OCI-LY7 (cell line): ENCODE data around the gene DYDC1. TPM values are rescaled to one million over a fixed set of nuclear protein-coding genes. Genes with fewer than 3 reads are reported as not detected.

Experiments
- BruUV-seq: library from RNA; stranded (reverse); fragments of 400-500 nt; replicated peaks from 2 replicates; lab custom pipeline; 2021; lab: Mats Ljungman, UMichigan
- CTCF ChIA-PET: fragments of 300-600 bp; sonication (Branson Sonifier 250); formaldehyde crosslinking; loops from one replicate; lab custom pipeline; 2022; ENCODE audit warnings: antibody characterized with exemption; ENCODE audit not compliant: unreplicated experiment; lab: Charles Lee
- POLR2A ChIA-PET: fragments of 300-600 bp; sonication (Branson Sonifier 250); formaldehyde crosslinking; loops from one replicate; lab custom pipeline; 2022; ENCODE audit warnings: antibody characterized with exemption; lab: Charles Lee
- DNase-seq: peaks from one replicate; pipeline ENCODE4 v3.0.0-alpha.2; 2015; ENCODE audit warnings: low spot score
- H2AFZ ChIP-seq: fragments of 200-600 bp; sonication (generic), shearing (Covaris generic); 2 replicates; pipeline ENCODE4 v1.6.1; 2014; ENCODE audit warnings: mild to moderate bottlenecking, antibody characterized with exemption, low read length, moderate library complexity
- H3K27ac ChIP-seq: fragments of 200-600 bp; sonication (generic); 2 replicates; pipeline ENCODE4 v1.5.1; 2014; ENCODE audit warnings: mixed run types, low read depth, mild to moderate bottlenecking, moderate library complexity, low read length, inconsistent platforms; ENCODE audit not compliant: poor library complexity, severe bottlenecking
- H3K36me3 ChIP-seq: fragments of 200-600 bp; sonication (generic); 2 replicates; pipeline ENCODE4 v1.6.1; 2014; ENCODE audit warnings: mild to moderate bottlenecking, antibody characterized with exemption, low read length, moderate library complexity, mixed read lengths; ENCODE audit not compliant: insufficient read depth
- H3K4me1 ChIP-seq: fragments of 200-600 bp; sonication (generic); 2 replicates; pipeline ENCODE4 v1.5.1; 2014; ENCODE audit warnings: mild to moderate bottlenecking, low read length; ENCODE audit not compliant: insufficient read depth, poor library complexity, severe bottlenecking
- H3K4me2 ChIP-seq: fragments of 200-600 bp; sonication (generic); 2 replicates; pipeline ENCODE4 v1.6.1; 2014; ENCODE audit warnings: mild to moderate bottlenecking, low read length
- H3K4me3 ChIP-seq: fragments of 200-600 bp; sonication (generic); 2 replicates; pipeline ENCODE4 v1.5.1; 2014; ENCODE audit warnings: mild to moderate bottlenecking, low read depth, low read length; ENCODE audit not compliant: poor library complexity, severe bottlenecking
- H3K79me2 ChIP-seq: fragments of 200-600 bp; sonication (generic); 2 replicates; pipeline ENCODE4 v1.6.1; 2016; ENCODE audit warnings: low read depth, mild to moderate bottlenecking, low read length, moderate library complexity, mixed read lengths; ENCODE audit not compliant: insufficient read depth
- H3K9me2 ChIP-seq: fragments of 200-600 bp; sonication (generic); 2 replicates; pipeline ENCODE4 v1.6.1; 2016; ENCODE audit warnings: mild to moderate bottlenecking, low read length, mixed read lengths; ENCODE audit not compliant: insufficient read depth
- H3K9me3 ChIP-seq: fragments of 200-600 bp; sonication (generic); 2 replicates; pipeline ENCODE4 v1.6.1; 2014; ENCODE audit warnings: mild to moderate bottlenecking, mixed run types, low read length, mixed read lengths
- H4K20me1 ChIP-seq: fragments of 200-600 bp; sonication (generic); 2 replicates; pipeline ENCODE4 v1.6.1; 2014; ENCODE audit warnings: mild to moderate bottlenecking, antibody characterized with exemption, low read length, moderate library complexity, mixed read lengths; ENCODE audit not compliant: insufficient read depth
- EZH2phosphoT487 ChIP-seq: fragments of 200-600 bp; sonication (generic); IDR thresholded peaks from 2 replicates; pipeline ENCODE4 v1.6.1; 2018; ENCODE audit warnings: low read depth, borderline replicate concordance, mild to moderate bottlenecking, mixed run types, antibody characterized with exemption, low read length, moderate library complexity, mixed read lengths
- intact Hi-C: fragments of 100-400 bp; cut with micrococcal nuclease; formaldehyde crosslinking; loops from one replicate; pipeline ENCODE4 v1.10.0; 2022; ENCODE audit not compliant: unreplicated experiment
- total RNA-seq, 2 experiments: library from RNA; depleted of rRNA in 1 of 2; stranded (reverse); fragments of >200 nt in 1 of 2; shearing (Covaris generic) in 1 of 2; gene quantifications; 2 replicates each; pipeline ENCODE4 v1.2.3, GENCODE V29; 2014 to 2022
- TF ChIP-seq, protein P1 (sequence below): fragments of 200-600 bp; sonication (generic); conservative IDR thresholded peaks from 2 replicates; pipeline ENCODE4 v1.5.1; 2014; ENCODE audit warnings: mild to moderate bottlenecking, antibody characterized with exemption, low read length, moderate library complexity, mixed read lengths

Gene DYDC1
- total RNA-seq, 2 experiments from 2014 or later, result not detected

DNA sequence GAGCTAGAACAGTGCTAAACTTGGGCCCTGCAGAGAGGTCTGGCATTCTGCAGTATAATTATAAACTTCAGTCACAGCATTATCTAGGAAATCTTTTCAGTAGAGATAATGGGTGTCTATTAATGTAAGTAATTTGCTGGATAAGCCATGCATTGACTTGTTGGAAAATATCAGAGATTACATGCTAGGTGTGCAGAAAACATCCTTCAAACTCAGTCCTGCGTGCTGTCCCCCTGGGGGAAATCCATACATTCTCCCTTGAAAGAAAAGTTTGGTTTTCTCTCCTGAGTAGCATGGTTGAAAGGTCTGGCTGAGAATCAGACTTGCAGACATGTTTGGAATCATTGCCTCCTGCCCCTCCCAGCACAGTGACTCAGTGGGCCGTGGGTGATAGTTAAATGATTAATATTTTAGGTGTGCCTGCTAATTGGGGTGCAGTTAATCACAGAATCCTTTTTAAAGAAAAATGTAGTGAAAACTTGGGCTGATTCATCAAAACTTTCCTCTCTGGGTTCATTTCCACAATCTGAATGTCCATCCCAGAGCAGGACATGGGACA lies 37.9 kb upstream of the DYDC1 start:
- TF ChIP-seq, protein P1, sequence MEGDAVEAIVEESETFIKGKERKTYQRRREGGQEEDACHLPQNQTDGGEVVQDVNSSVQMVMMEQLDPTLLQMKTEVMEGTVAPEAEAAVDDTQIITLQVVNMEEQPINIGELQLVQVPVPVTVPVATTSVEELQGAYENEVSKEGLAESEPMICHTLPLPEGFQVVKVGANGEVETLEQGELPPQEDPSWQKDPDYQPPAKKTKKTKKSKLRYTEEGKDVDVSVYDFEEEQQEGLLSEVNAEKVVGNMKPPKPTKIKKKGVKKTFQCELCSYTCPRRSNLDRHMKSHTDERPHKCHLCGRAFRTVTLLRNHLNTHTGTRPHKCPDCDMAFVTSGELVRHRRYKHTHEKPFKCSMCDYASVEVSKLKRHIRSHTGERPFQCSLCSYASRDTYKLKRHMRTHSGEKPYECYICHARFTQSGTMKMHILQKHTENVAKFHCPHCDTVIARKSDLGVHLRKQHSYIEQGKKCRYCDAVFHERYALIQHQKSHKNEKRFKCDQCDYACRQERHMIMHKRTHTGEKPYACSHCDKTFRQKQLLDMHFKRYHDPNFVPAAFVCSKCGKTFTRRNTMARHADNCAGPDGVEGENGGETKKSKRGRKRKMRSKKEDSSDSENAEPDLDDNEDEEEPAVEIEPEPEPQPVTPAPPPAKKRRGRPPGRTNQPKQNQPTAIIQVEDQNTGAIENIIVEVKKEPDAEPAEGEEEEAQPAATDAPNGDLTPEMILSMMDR, result no peak
- TF ChIP-seq EZH2phosphoT487, result no peak
- POLR2A ChIA-PET, result no interaction called here
- no peaks in the 10 kb centered on the region for H3K36me3 ChIP-seq
- BruUV-seq, result no TSS peak
- intact Hi-C loops, result no loop called here
- H3K9me3 ChIP-seq, result no peaks in the 10 kb centered on the region
- H2AFZ ChIP-seq, result no peak overlapping the region
- H3K79me2 ChIP-seq, result no peaks in the 10 kb centered on the region
- H3K27ac ChIP-seq, result no peak overlapping the region
- DNase-seq, result no peak
- H3K4me2 ChIP-seq, result no peak overlapping the region
- H4K20me1 ChIP-seq, result no peaks in the 10 kb centered on the region; the same call in 1 of the 2 replicates
- no peaks in the 10 kb centered on the region for H3K9me2 ChIP-seq
- H3K4me3 ChIP-seq, result no peak overlapping the region
- CTCF ChIA-PET, result no interaction called here
- H3K4me1 ChIP-seq, result no peaks in the 10 kb centered on the region

DNA sequence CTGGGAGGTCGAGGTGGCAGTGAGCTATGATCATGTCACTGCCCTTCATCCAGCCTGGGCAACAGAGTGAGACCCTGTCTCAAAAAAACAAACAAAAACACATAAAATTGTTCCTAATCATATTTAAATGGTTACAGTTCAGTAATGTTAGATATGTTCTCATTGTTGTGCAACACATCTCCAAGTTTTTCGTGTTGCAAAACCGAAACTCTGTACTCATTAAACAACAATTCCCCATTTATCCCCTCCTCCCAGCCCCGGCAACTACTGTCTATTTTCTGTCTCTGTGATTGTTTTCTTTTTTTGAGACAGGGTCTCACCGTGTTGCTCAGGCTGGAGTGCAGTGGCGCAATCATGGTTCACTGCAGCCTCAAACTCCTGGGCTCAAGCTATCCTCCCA lies 35.7 kb upstream of the DYDC1 start:
- no peaks in the 10 kb centered on the region for H3K79me2 ChIP-seq
- TF ChIP-seq, protein P1, result no peak
- TF ChIP-seq EZH2phosphoT487, result no peak
- intact Hi-C loops, result no loop called here
- H3K4me2 ChIP-seq, result no peak overlapping the region
- H3K9me2 ChIP-seq, result no peaks in the 10 kb centered on the region
- H4K20me1 ChIP-seq, result no peaks in the 10 kb centered on the region; the same call in 1 of the 2 replicates
- H2AFZ ChIP-seq, result no peak overlapping the region
- no TSS peak for BruUV-seq
- no peak for DNase-seq
- H3K4me3 ChIP-seq, result no peak overlapping the region
- no peaks in the 10 kb centered on the region for H3K4me1 ChIP-seq
- H3K36me3 ChIP-seq, result no peaks in the 10 kb centered on the region
- ChIA-PET POLR2A (no interaction called here), CTCF (no interaction called here)
- H3K27ac ChIP-seq, result no peak overlapping the region
- H3K9me3 ChIP-seq, result no peaks in the 10 kb centered on the region

DNA sequence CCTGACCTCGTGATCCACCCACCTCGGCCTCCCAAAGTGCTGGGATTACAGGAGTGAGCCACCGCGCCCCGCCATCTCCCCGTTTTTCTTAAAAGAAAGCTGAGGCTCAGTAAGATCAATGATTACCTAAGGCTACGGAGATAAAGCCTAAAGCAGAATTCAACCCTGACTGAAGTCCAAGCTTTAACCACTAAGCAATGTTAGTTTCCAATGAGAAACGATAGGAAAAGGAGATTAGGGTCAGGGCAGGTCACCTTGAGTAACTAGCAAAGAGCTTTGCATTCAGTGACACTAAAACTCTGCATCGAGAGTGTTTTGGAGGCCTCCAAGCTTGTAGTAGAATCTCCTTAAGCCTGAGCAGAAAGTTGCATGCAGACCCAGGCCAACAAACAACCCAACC lies 34.2 kb upstream of the DYDC1 start:
- DNase-seq, result no peak
- Histone ChIP-seq H3K9me2 (no peaks in the 10 kb centered on the region), H2AFZ (no peak overlapping the region), H3K27ac (no peak overlapping the region), H3K79me2 (no peaks in the 10 kb centered on the region), H3K4me2 (no peak overlapping the region), H4K20me1 (no peaks in the 10 kb centered on the region; the same call in 1 of the 2 replicates), H3K4me3 (no peak overlapping the region), H3K36me3 (no peaks in the 10 kb centered on the region), H3K9me3 (no peaks in the 10 kb centered on the region), H3K4me1 (no peaks in the 10 kb centered on the region)
- TF ChIP-seq, protein P1, result no peak
- no peak for TF ChIP-seq EZH2phosphoT487
- intact Hi-C loops, result no loop called here
- POLR2A ChIA-PET, result no interaction called here
- no TSS peak for BruUV-seq
- CTCF ChIA-PET, result no interaction called here
